Sciatic nerve (tissue), 2 donors: ENCODE results near the gene PTPRE. TPM values are rescaled to one million over a fixed set of nuclear protein-coding genes. Genes with fewer than 3 reads are reported as not detected.
"Not testable (repeated sequence)": the region's sequence is repeated elsewhere in the genome, so short reads cannot be mapped to it uniquely, and the experiment has no call there.

Experiments used
- ATAC-seq: fragments of 200-7000 bp; cut with Tn5 transposase; one replicate; pipeline ENCODE4 v1.9.1; 2020; ENCODE audit warnings: mild to moderate bottlenecking, moderate library complexity
- DNase-seq: peaks from one replicate; pipeline ENCODE4 v3.0.0-alpha.2; 2020; ENCODE audit warnings: low spot score
- intact Hi-C: fragments of 100-400 bp; cut with DNase I; formaldehyde crosslinking; loops from one replicate; pipeline ENCODE4 v1.14.2; 2022
- total RNA-seq: library from RNA; stranded (reverse); fragmentation: NEBNext Ultra II Directional; extraction: Animal tissue kit (Norgen Biotek cat#: 25700); gene quantifications from one replicate; pipeline ENCODE4 v1.2.1, GENCODE V29; 2021
- donor health status: DM: no; HTN: no; CAD: no.
- donor health status: DM: no; HTN: no; CAD: no.

Gene PTPRE
- total RNA-seq, 1 donor from 2014 or later, result 53.0 TPM

GRCh38 chr10:127987467-127988380 lies 80.8 kb downstream of the PTPRE start:
- intact Hi-C loops, result no loop called here
- DNase-seq, result no peak
- no peak for ATAC-seq

GRCh38 chr10:127989481-127990012 lies 82.6 kb downstream of the PTPRE start:
- ATAC-seq (peak; percentile 25), DNase-seq (no peak)
- intact Hi-C loops, result no loop called here

DNA sequence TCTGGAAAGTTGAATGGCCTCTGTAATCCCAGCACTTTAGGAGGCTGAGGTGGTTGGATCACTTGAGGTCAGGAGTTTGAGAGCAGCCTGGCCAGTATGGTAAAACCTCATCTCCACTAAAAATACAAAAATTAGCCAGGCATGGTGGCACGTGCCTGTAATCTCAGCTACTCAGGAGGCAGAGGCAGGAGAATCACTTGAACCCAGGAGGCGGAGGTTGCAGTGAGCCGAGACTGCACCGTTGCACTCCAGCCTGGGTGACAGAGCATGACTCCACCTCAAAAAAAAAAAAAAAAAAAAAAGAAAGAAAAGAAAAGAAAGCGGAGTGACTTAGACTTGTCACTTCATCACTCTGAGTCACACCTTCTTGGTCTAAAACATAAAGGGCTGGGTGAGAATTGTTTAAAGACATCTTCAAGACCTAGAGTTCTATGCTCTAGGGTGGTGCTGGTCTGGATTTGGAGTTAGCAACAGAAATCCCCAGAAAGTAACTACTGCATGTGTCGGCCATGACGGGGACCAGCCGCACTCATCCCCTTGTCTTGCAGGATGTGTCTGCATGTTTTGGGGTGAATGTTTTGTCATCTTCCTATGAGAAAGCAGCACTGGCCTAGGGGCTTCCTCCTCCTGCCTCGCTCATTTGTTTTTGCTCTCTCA lies 83.4 kb downstream of the PTPRE start:
- DNase-seq, intact Hi-C loops: not testable (repeated sequence)
- ATAC-seq, result peak; percentile 10

DNA sequence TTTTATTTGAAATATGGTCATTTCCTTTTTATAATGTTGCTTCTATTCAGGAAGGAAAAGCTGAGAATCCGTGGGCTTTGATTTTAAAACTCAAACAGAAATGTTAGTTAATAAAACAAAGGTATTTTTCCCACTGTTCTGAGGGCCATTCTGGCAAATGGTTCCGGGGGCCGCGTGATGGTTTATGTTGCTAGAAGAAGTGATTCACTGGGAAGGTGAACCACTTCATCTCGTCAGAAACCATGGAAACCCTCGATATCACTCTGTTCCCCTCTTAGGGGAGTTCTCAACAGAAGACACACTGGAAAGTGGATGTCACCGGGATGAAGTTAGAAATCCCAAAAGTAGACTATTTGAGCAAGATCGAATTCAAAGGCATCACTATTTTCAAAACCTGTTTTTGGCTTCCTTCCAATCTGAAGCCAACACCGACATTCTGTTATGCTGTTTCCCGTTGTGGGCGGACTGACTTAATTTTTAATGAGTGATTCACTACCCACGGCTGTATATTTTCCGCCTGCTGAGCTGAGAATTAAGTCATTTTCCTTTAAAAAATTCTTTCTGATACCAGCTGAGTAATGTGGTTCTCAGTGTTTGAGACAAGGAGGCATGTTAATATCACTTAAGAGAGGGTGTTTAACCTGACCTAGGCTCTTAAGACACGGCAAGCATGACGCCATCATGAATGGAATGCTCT lies 84.1 kb downstream of the PTPRE start:
- intact Hi-C loops, result no loop called here

GRCh38 chr10:127991543-127992255 lies 84.8 kb downstream of the PTPRE start:
- intact Hi-C loops, result no loop called here
- no peak for DNase-seq
- ATAC-seq, result peak; percentile 66

More for the DNA sequence above, 84.1 kb downstream of the PTPRE start:
- peak; percentile 81 for ATAC-seq
- DNase-seq, result no peak

GRCh38 chr10:127992376-127992775 lies 85.5 kb downstream of the PTPRE start:
- ATAC-seq, result no peak
- no peak for DNase-seq
- intact Hi-C loops, result no loop called here

GRCh38 chr10:127993056-127993690 lies 86.3 kb downstream of the PTPRE start:
- DNase-seq, result no peak
- intact Hi-C loops, result no loop called here
- ATAC-seq, result no peak

DNA sequence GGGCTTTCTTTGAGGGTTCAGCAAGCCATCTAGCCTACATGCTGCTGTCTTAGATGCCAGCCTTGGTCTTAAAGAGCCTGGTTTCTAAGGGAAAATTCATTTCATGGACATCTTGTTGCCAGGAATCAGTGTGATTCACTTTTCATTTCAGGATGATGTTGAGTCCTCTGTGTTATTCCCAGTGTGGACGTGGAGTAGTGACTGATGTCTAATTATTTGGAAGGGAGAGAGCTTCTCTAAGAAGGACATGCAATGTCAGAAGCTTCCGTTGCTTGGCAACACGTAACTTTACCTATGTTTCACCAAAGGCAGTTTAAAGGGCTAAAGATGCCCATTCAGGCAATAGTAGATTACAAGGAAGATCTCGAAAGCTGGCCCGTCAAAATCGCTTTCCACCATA lies 89.0 kb downstream of the PTPRE start:
- ATAC-seq, result no peak
- DNase-seq, result no peak
- intact Hi-C loops, result no loop called here

GRCh38 chr10:127996586-127996985 lies 89.7 kb downstream of the PTPRE start:
- DNase-seq (no peak), ATAC-seq (peak; percentile 88)
- intact Hi-C loops, result no loop called here

- DNase-seq, result no peak
- intact Hi-C loops, result no loop called here
- no peak for ATAC-seq
These were observed 90.4 kb downstream of the PTPRE start for GRCh38 chr10:127997271-127997670.

DNA sequence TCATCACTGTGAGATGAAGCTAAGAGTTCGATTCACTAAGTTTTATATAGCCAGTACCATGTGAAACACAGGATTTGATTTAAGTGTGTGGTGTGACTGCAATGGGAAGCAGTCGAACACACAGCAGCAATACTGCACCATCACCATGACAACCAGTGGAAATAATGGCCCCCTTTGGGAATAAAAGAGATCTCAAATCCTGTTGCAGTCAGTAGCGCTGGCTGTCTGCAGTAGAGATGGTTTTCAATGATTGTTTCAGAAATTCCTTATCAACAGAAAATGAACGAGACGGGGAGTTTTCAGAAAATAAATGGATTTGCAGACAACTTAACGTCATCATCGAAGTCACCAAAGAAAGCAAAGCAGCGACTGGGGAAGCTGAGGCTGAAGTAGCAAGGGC lies 91.0 kb downstream of the PTPRE start:
- ATAC-seq (peak; percentile 60), DNase-seq (no peak)
- intact Hi-C loops, result no loop called here

DNA sequence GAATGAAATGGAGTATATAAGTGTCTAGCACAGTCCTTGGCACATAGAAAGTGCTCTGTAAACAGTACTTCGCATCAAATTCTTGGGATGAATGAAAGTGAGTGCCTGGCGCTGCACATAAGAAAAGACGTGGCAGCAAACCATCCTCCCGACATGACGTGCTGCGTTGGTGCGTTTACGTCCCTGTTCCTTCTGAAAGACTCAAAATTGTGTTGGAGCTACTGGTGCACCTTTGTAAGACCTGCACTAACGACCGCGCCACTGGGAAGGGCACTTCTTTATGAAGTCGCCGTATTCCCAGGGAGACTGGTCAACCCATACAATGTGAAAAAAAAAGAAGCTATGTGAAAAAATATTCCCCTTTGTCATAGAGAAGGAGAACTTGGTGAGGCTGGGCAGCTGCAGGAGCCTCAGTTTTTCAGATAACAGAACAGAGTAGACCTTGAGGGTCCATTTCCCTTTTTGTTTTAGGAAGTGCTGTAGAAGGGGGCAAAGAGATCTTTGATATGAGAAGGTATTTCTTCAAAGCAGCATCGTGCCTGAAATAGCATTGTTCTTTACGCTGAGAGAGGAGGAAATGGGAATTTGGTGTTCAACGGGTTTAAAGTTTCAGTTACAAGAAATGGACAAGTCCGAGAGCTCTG lies 91.7 kb downstream of the PTPRE start:
- ATAC-seq (no peak), DNase-seq (no peak)
- intact Hi-C loops, result no loop called here

- intact Hi-C loops, result loop anchor here (5.0 kb wide), 1 partner anchor 77 kb away; no protein-coding TSS in a partner anchor
- ATAC-seq, result no peak
- no peak for DNase-seq
These were observed 92.6 kb downstream of the PTPRE start for GRCh38 chr10:127999297-128000129.

- intact Hi-C loops, result loop anchor here (5.0 kb wide), 1 partner anchor 78 kb away; no protein-coding TSS in a partner anchor
- DNase-seq (no peak), ATAC-seq (no peak)
These were observed 93.8 kb downstream of the PTPRE start for GRCh38 chr10:128000471-128001362.

DNA sequence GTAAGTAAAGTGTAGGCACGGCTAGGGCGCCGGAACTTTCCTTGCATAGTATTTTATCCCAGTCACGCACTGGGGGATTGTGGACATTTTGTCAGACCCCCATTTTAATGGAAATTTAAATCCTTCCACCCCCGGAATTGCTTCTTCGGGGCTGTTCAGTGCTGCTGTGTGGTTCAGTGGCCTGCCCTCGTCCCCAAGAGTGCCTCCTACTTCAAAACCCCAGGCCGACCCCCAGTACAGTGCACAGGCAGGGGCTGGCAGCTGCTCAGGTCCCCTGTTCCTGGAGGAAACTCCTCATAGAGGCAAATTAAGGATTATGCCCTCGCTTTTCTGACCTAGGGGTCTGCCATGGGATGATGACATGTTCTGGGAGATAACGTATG lies 94.5 kb downstream of the PTPRE start:
- DNase-seq, result no peak
- intact Hi-C loops, result loop anchor here (5.0 kb wide), 1 partner anchor 79 kb away; no protein-coding TSS in a partner anchor
- no peak for ATAC-seq

DNA sequence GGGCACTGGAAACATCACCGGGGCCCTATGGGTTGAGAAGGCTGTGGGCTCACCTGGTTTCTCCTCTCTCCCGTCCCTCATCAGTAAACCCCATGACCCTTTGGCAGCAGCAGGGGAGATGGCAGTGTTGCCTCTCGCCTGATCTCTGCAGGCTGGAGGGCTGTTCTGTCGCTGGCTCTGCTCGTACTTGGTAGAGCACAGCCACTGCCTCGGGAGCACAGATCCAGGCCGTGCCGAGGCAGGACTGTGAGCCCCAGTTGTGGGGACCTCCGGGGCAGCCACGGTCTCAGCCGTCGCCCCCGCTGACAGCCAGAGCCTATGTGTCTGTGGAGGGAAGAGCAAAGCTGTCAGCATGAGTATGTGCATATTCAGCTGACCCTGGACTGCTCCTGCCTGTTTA lies 94.9 kb downstream of the PTPRE start:
- intact Hi-C loops, result loop anchor here (5.0 kb wide), 1 partner anchor 80 kb away; no protein-coding TSS in a partner anchor
- ATAC-seq (no peak), DNase-seq (no peak)
